NCI-H2227 treated with DMSO at 0.1 percent for 48 hours (cell line): ENCODE data around the gene CBR1.

Source experiments
- DNase-seq: peaks from one replicate; lab custom pipeline; 2025; lab: John Stamatoyannopoulos, UW

Gene CBR1

GRCh38 chr21:36069713-36070583, at the start of gene CBR1:
Gene CBR1 (plus strand): TSS chr21:36070024. CDS start chr21:36070116, 92 bp downstream.
- DNase-seq: peak; percentile 83

- no peak for DNase-seq
Observed at GRCh38 chr21:36021251-36021837, 48.5 kb upstream of the CBR1 start.

GRCh38 chr21:36022427-36023091, 47.3 kb upstream of the CBR1 start:
- no peak for DNase-seq

GRCh38 chr21:36023092-36023480, 46.7 kb upstream of the CBR1 start:
- DNase-seq: no peak

GRCh38 chr21:36024782-36025181, 45.0 kb upstream of the CBR1 start:
- no peak for DNase-seq

- DNase-seq: no peak
Observed at GRCh38 chr21:36027347-36027746, 42.5 kb upstream of the CBR1 start.

- DNase-seq: peak; percentile 74
Observed at GRCh38 chr21:36028127-36029069, 41.4 kb upstream of the CBR1 start.

- DNase-seq: no peak
Observed at GRCh38 chr21:36029309-36029708, 40.5 kb upstream of the CBR1 start.

GRCh38 chr21:36030581-36031189, 39.1 kb upstream of the CBR1 start:
- DNase-seq: no peak

- no peak for DNase-seq
Observed at GRCh38 chr21:36032647-36033406, 37.0 kb upstream of the CBR1 start.

- no peak for DNase-seq
Observed at GRCh38 chr21:36034211-36034913, 35.5 kb upstream of the CBR1 start.

- DNase-seq: no peak
Observed at GRCh38 chr21:36035381-36035791, 34.4 kb upstream of the CBR1 start.

- no peak for DNase-seq
Observed at GRCh38 chr21:36038701-36039497, 30.9 kb upstream of the CBR1 start.

GRCh38 chr21:36039861-36040260, 30.0 kb upstream of the CBR1 start:
- DNase-seq: no peak

GRCh38 chr21:36040389-36040788, 29.4 kb upstream of the CBR1 start:
- DNase-seq: no peak

GRCh38 chr21:36041910-36042309, 27.9 kb upstream of the CBR1 start:
- no peak for DNase-seq

- no peak for DNase-seq
Observed at GRCh38 chr21:36044056-36044455, 25.8 kb upstream of the CBR1 start.

- DNase-seq: no peak
Observed at GRCh38 chr21:36045993-36046392, 23.8 kb upstream of the CBR1 start.

GRCh38 chr21:36047139-36047538, 22.7 kb upstream of the CBR1 start:
- no peak for DNase-seq
